Omental fat pad (tissue), 4 donors: Measurements from ENCODE around the gene TMCC1. TPM values are rescaled to one million over a fixed set of nuclear protein-coding genes. Genes with fewer than 3 reads are reported as not detected.

Experiments
- ATAC-seq: fragments of 150-250 bp; one replicate; pipeline ENCODE4 v1.9.1; 2016; ENCODE audit warnings: mild to moderate bottlenecking, moderate library complexity; ENCODE audit not compliant: low FRiP score
- DNase-seq: peaks from one replicate; pipeline ENCODE4 v3.0.0-alpha.2; 2019; ENCODE audit warnings: low spot score
- CTCF ChIP-seq, 3 donors: fragments of 450-650 bp; IDR thresholded peaks; one replicate each; pipeline ENCODE4 v1.5.1; 2016 to 2017; ENCODE audit warnings: antibody characterized with exemption in 3 of 3, mild to moderate bottlenecking in 3 of 3, moderate library complexity in 2 of 3
- total RNA-seq, 4 donors: library from RNA; depleted of rRNA; stranded (reverse); fragments of >200 nt; gene quantifications; one replicate each; pipeline ENCODE4 v1.1.0, GENCODE V29; 2016

The TMCC1 gene
- total RNA-seq, 4 donors from 2014 or later: 14.6 to 33.5 (median 23.2) TPM

- DNase-seq (no peak), ATAC-seq (no peak)
- TF ChIP-seq CTCF (IDR thresholded peaks at IDR 0.05): no peak
Observed at GRCh38 chr3:129715854-129716253, 177.7 kb downstream of the TMCC1 start.

- no peak for DNase-seq
- no peak for TF ChIP-seq CTCF (IDR thresholded peaks at IDR 0.05)
- no peak for ATAC-seq
Observed at GRCh38 chr3:129708328-129708861, 185.1 kb downstream of the TMCC1 start.

GRCh38 chr3:129705274-129705673, 188.2 kb downstream of the TMCC1 start:
- DNase-seq (no peak), ATAC-seq (no peak)
- no peak for TF ChIP-seq CTCF (IDR thresholded peaks at IDR 0.05)

- ATAC-seq (no peak), DNase-seq (no peak)
- no peak for TF ChIP-seq CTCF (IDR thresholded peaks at IDR 0.05)
Observed at GRCh38 chr3:129703913-129704312, 189.6 kb downstream of the TMCC1 start.

- ATAC-seq: no peak
- no peak for TF ChIP-seq CTCF (IDR thresholded peaks at IDR 0.05)
Observed at GRCh38 chr3:129702934-129703712, 190.4 kb downstream of the TMCC1 start.

GRCh38 chr3:129701161-129701560, 192.3 kb downstream of the TMCC1 start:
- ATAC-seq (no peak), DNase-seq (no peak)
- TF ChIP-seq CTCF (IDR thresholded peaks at IDR 0.05): no peak

More at GRCh38 chr3:129702934-129703712, 190.4 kb downstream of the TMCC1 start:
- no peak for DNase-seq

- no peak for ATAC-seq
- no peak for DNase-seq
- TF ChIP-seq CTCF (IDR thresholded peaks at IDR 0.05): no peak
Observed at GRCh38 chr3:129699612-129700011, 193.9 kb downstream of the TMCC1 start.
